Sigmoid colon (tissue), 7 donors: ENCODE data around the gene ATXN2. TPM values are rescaled to one million over a fixed set of nuclear protein-coding genes. Genes with fewer than 3 reads are reported as not detected.
A peak's percentile ranks its signal among the peaks of the same experiment; 100 is the strongest.

Experiments
- DNase-seq: peaks from one replicate; pipeline ENCODE4 v3.0.0-alpha.2; 2019
- H3K27ac ChIP-seq, 4 donors: fragments of 200-600 bp; sonication (generic); one replicate each; pipeline ENCODE4 v1.5.1; 2016 to 2019; ENCODE audit warnings: mild to moderate bottlenecking in 1 of 4
- H3K27me3 ChIP-seq, 3 donors: fragments of 200-600 bp; sonication (generic); one replicate each; pipeline ENCODE4 v1.5.1; 2019; ENCODE audit warnings: mild to moderate bottlenecking in 1 of 3
- H3K36me3 ChIP-seq, 4 donors: fragments of 200-600 bp; sonication (generic); one replicate each; pipeline ENCODE4 v1.5.1; 2016 to 2019
- H3K4me1 ChIP-seq, 4 donors: fragments of 200-600 bp; sonication (generic); one replicate each; pipeline ENCODE4 v1.5.1; 2017 to 2019
- H3K4me3 ChIP-seq, 4 donors: fragments of 200-600 bp; sonication (generic); one replicate each; pipeline ENCODE4 v1.5.1; 2017 to 2019; ENCODE audit warnings: mild to moderate bottlenecking in 2 of 4, moderate library complexity in 1 of 4
- H3K9me3 ChIP-seq, 4 donors: fragments of 200-600 bp in 3 of 4; sonication (generic) in 3 of 4; one replicate each; pipeline versions ENCODE4 v1.5.1 to v1.6.1; 2013 to 2019
- CTCF ChIP-seq, 4 experiments: fragments of 450-650 bp in 3 of 4; fragments of 200-600 bp in 1 of 4; IDR thresholded peaks; one replicate each; pipeline ENCODE4 v1.5.1; 2016 to 2019; ENCODE audit warnings: antibody characterized with exemption in 4 of 4, mild to moderate bottlenecking in 3 of 4, moderate library complexity in 2 of 4
- EP300 ChIP-seq, 4 donors: sonication (generic); formaldehyde crosslinking; IDR thresholded peaks; one replicate each; pipeline ENCODE4 v1.6.1; 2017; ENCODE audit warnings: antibody characterized with exemption in 4 of 4
- POLR2A ChIP-seq, 2 donors: fragments of 450-650 bp; IDR thresholded peaks; one replicate each; pipeline ENCODE4 v1.6.1; 2016; ENCODE audit warnings: antibody characterized with exemption in 2 of 2, mild to moderate bottlenecking in 2 of 2, moderate library complexity in 2 of 2
- POLR2AphosphoS5 ChIP-seq, 4 donors: sonication (generic); formaldehyde crosslinking; IDR thresholded peaks; one replicate each; pipeline ENCODE4 v1.6.1; 2017; ENCODE audit warnings: antibody characterized with exemption in 4 of 4
- WGBS, 2 donors: extraction: QIAGEN DNeasy Blood & Tissue Kit; methylation state at CpG; one replicate each; pipeline ENCODE4 v1.1.7; 2013; 5-methylcytosine and 5-hydroxymethylcytosine counted together
- intact Hi-C: fragments of 100-400 bp; cut with DNase I; formaldehyde crosslinking; loops from one replicate; pipeline ENCODE4 v1.15.1; 2023
- polyA plus RNA-seq, 3 donors: library from polyadenylated mRNA; stranded (reverse); fragments of 200-250 nt; gene quantifications; one replicate each; pipeline ENCODE4 v1.2.3, GENCODE V29; 2013
- total RNA-seq, 4 donors: library from RNA; depleted of rRNA; stranded (reverse); fragments of >200 nt; gene quantifications; one replicate each; pipeline ENCODE4 v1.1.0, GENCODE V29; 2016
- donor health status: healthy with polysubstance abuse.
- donor health status: Bipolar disorder and iron deficiency.
- donor health status: healthy.

ATXN2 gene
- total and polyA plus RNA-seq, 7 donors = 6.5 to 119 (median 42.5) TPM

DNA sequence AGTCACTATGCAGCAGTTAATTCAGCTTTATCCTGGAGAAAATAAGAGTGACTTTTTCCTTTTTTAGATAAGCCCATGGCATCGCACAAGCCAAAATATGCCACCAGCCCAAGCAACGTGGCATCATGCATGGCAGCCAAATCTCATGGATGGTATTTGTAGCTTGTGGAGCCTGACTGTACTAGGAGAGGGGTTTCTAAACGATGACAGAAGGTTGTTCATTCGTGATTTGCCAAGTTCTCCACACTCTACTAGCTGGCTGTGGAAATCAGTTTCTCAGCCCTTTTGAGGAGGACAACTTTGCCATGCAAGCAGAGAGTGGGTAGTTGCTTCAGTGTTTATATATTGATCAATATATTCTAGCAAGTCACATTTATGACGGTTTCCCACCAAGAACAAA lies 41.4 kb upstream of the ATXN2 start:
- H3K27ac ChIP-seq = no peak overlapping the region
- no peak for TF ChIP-seq EP300 (IDR thresholded peaks at IDR 0.05)
- no peak overlapping the region for H3K4me3 ChIP-seq
- no peaks in the 10 kb centered on the region for H3K27me3 ChIP-seq
- DNase-seq = no peak
- intact Hi-C loops = no loop called here
- no peaks in the 10 kb centered on the region for H3K9me3 ChIP-seq
- H3K36me3 ChIP-seq = peaks cover 0 to 31% (median 16%) of the 10 kb centered on the region in 4 donors
- 92 to 93% methylated on average over 5 of the region's 5 CpGs for WGBS, 2 donors
- peaks cover 0 to 41% (median 38%) of the 10 kb centered on the region in 4 donors for H3K4me1 ChIP-seq

GRCh38 chr12:111638556-111638955 lies 39.4 kb upstream of the ATXN2 start:
- intact Hi-C loops = loop anchor here (5.0 kb wide), 1 partner anchor 41 kb away; the partner anchor contains the start of gene ATXN2
- no peaks in the 10 kb centered on the region for H3K9me3 ChIP-seq
- H3K36me3 ChIP-seq = peaks cover 0 to 11% (median 4%) of the 10 kb centered on the region in 4 donors
- WGBS, 2 donors = 84 to 90% methylated on average over 6 of the region's 6 CpGs
- DNase-seq = no peak
- no peak overlapping the region for H3K4me3 ChIP-seq
- H3K4me1 ChIP-seq = peaks cover 0 to 39% (median 38%) of the 10 kb centered on the region in 4 donors
- H3K27me3 ChIP-seq = no peaks in the 10 kb centered on the region
- H3K27ac ChIP-seq = no peak overlapping the region
- TF ChIP-seq POLR2A (IDR thresholded peaks at IDR 0.05) (no peak), CTCF (IDR thresholded peaks at IDR 0.05) (no peak), EP300 (IDR thresholded peaks at IDR 0.05) (no peak), POLR2AphosphoS5 (IDR thresholded peaks at IDR 0.05) (no peak)

DNA sequence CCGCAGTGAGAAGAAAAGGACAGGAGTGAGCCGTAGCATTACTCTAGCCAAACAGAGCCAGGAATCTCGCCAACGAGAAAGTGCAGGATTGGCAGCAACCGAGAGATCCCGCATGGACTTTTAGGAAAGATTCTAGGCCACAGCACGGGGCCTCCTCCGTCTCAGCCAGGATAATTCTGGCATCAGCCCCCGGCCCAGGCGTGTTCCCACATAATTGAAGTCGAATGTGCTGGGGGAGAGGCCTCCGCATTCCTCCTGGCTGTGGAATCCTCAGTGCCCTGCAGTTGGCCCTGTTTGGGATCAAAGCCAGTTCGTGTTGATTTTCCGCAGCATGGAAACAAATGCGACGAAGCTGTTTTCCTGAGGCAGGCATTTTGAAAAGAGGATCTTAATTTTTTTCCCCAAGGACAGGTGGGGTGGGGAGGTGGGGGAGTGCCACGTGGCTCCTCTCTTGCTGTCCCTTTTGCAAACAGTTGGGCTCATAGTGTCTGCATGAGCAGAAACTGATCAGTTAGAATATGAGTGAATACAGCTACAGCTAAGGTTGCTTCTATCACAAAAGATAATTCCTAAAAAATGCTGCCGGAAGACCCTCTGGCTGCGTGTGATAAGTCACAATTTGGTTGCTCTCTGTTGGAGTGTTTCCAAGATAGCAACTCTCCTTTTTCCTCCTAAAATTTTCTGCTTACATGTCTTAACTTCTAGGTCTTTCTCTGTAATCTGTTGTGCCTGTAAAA lies 37.3 kb upstream of the ATXN2 start:
- WGBS, 2 donors = 67 to 79% methylated on average over 19 of the region's 19 CpGs
- Histone ChIP-seq H3K4me3 (peak overlapping the region in 3 of 4 donors; percentile 4 to 23 (median 11)), H3K27ac (peak overlapping the region; percentile 70 to 78 (median 76)), H3K4me1 (peaks cover 0 to 24% (median 22%) of the 10 kb centered on the region in 4 donors), H3K36me3 (peaks cover 0 to 8% (median 0%) of the 10 kb centered on the region in 4 donors), H3K9me3 (no peaks in the 10 kb centered on the region), H3K27me3 (no peaks in the 10 kb centered on the region)
- TF ChIP-seq POLR2AphosphoS5 (IDR thresholded peaks at IDR 0.05) (peak in 2 of 4 donors; percentile 17 to 31), POLR2A (IDR thresholded peaks at IDR 0.05) (no peak)
- peak; percentile 90 for DNase-seq
- intact Hi-C loops = loop anchor here (5.0 kb wide), 1 partner anchor 39 kb away; the partner anchor contains the start of gene ATXN2

- Histone ChIP-seq H3K36me3 (peaks cover 0 to 2% (median 0%) of the 10 kb centered on the region in 4 donors), H3K4me3 (peak overlapping the region in 1 of 4 donors; percentile 11), H3K4me1 (peaks cover 0 to 24% (median 22%) of the 10 kb centered on the region in 4 donors), H3K27me3 (no peaks in the 10 kb centered on the region), H3K9me3 (no peaks in the 10 kb centered on the region), H3K27ac (peak overlapping the region; percentile 70 to 78 (median 76))
- no peak for DNase-seq
- TF ChIP-seq CTCF (IDR thresholded peaks at IDR 0.05) (no peak), POLR2A (IDR thresholded peaks at IDR 0.05) (no peak), EP300 (IDR thresholded peaks at IDR 0.05) (no peak), POLR2AphosphoS5 (IDR thresholded peaks at IDR 0.05) (no peak)
- 78 to 90% methylated on average over 8 of the region's 8 CpGs for WGBS, 2 donors
- intact Hi-C loops = loop anchor here (5.0 kb wide), 1 partner anchor 38 kb away; the partner anchor contains the start of gene ATXN2
Observed at GRCh38 chr12:111635524-111635923, 36.4 kb upstream of the ATXN2 start.

DNA sequence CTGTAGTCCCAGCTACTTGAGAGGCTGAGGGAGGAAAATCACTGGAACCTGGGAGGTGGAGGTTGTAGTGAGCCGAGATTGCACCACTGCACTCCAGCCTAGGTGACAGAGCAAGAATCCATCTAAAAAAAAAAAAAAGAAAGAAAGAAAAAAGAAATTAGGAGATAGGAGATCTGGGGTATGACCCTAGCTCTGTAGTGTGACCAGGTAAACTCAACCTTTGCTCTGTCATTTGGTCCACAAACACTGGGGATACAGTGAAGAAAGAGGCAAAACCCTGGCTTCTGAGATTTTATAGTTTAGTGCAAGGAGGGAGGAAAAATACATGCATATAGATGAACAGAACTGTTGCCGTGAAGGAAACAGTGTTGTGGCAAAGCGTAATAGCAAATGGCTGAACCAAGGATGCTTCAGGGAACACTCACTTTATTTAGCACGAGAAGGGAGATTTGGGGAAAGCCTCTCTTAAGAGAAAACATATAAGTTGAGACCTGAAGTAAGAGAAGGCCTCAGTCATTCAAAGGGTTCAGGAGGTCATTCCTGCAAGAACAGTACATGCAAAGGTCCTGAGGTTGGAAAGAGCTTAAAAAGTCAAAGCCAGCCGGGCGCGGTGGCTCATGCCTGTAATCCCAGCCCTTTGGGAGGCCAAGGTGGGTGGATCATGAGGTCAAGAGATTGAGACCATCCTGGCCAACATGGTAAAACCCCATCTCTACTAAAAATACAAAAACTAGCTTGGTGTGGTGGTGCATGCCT lies 29.6 kb upstream of the ATXN2 start:
- intact Hi-C loops = no loop called here
- no peaks in the 10 kb centered on the region for H3K4me1 ChIP-seq
- TF ChIP-seq POLR2A (IDR thresholded peaks at IDR 0.05) (no peak), POLR2AphosphoS5 (IDR thresholded peaks at IDR 0.05) (no peak), CTCF (IDR thresholded peaks at IDR 0.05) (no peak), EP300 (IDR thresholded peaks at IDR 0.05) (no peak)
- no peaks in the 10 kb centered on the region for H3K27me3 ChIP-seq
- DNase-seq = no peak
- no peak overlapping the region for H3K4me3 ChIP-seq
- WGBS, 2 donors = 96% methylated on average over 7 of the region's 7 CpGs
- H3K27ac ChIP-seq = no peak overlapping the region
- no peaks in the 10 kb centered on the region for H3K36me3 ChIP-seq
- no peaks in the 10 kb centered on the region for H3K9me3 ChIP-seq
